ENCODE measurements around the gene LCE1A. TPM values are rescaled to one million over a fixed set of nuclear protein-coding genes. Genes with fewer than 3 reads are reported as not detected.

Gene LCE1A
- total RNA-seq, 1 experiment from 2014 or later = not detected

DNA sequence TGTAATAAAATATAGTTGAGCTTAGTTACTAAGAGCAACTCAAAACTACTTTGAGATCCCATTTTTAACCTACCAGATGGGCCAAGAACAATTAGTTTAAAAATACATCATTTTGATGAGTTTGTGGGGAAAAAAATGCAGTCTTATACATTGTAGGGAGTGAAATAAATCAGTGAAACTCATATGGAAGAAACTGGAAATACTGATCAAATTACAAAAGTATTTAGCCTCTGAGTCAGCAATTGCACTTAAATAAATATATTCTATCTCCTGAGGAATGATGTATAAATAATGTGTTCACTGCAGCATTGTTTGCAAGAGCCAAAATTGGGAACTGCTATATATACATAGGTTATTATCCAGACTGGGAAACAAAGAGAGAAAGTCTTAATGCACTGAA is 46.2 kb downstream of the LCE1A start:
- Histone ChIP-seq H3K4me3 (ENCODE audit: low read depth in 2 of 2, low read length in 2 of 2) (no peak overlapping the region), H3K27ac (ENCODE audit: low read length) (no peak overlapping the region), H3K9me3 (ENCODE audit: control insufficient read depth, insufficient read depth, low read depth, low read length) (no peaks in the 10 kb centered on the region), H3K36me3 (ENCODE audit: control insufficient read depth, insufficient read depth, low read length) (no peaks in the 10 kb centered on the region), H3K27me3 (ENCODE audit: control insufficient read depth, insufficient read depth, low read length) (no peaks in the 10 kb centered on the region; the same call in 1 of the 2 replicates), H3K4me1 (ENCODE audit: control insufficient read depth, insufficient read depth, low read length) (no peaks in the 10 kb centered on the region)
- intact Hi-C loops (cut with micrococcal nuclease; ENCODE audit: unreplicated experiment) = loop anchor here (5.0 to 10.0 kb wide), 2 partner anchors 49 to 161 kb away; partner anchors contain the start of gene SPRR1B
- no peak for ATAC-seq
- in situ Hi-C loops (cut with HindIII; ENCODE audit: low pct_unique_long_range_greater_than_20kb, low sequenced_read_pairs) = no loop called here
- ChIA-PET POLR2A (no interaction called here), CTCF (no interaction called here)
- DNase-seq (ENCODE audit: low read depth, low spot score) = no peak
- BruUV-seq (replicated peaks) = no TSS peak
- TF ChIP-seq SIN3A (IDR thresholded peaks at IDR 0.05; ENCODE audit: borderline replicate concordance, insufficient read depth, low read depth, low read length) (no peak), POLR2AphosphoS5 (IDR thresholded peaks at IDR 0.05; ENCODE audit: low read depth, low read length) (no peak), TCF7L2 (IDR thresholded peaks at IDR 0.05; ENCODE audit: low read depth, low read length) (no peak)
- TF ChIP-seq, protein P1, sequence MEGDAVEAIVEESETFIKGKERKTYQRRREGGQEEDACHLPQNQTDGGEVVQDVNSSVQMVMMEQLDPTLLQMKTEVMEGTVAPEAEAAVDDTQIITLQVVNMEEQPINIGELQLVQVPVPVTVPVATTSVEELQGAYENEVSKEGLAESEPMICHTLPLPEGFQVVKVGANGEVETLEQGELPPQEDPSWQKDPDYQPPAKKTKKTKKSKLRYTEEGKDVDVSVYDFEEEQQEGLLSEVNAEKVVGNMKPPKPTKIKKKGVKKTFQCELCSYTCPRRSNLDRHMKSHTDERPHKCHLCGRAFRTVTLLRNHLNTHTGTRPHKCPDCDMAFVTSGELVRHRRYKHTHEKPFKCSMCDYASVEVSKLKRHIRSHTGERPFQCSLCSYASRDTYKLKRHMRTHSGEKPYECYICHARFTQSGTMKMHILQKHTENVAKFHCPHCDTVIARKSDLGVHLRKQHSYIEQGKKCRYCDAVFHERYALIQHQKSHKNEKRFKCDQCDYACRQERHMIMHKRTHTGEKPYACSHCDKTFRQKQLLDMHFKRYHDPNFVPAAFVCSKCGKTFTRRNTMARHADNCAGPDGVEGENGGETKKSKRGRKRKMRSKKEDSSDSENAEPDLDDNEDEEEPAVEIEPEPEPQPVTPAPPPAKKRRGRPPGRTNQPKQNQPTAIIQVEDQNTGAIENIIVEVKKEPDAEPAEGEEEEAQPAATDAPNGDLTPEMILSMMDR (IDR thresholded peaks at IDR 0.05) = no peak
- TF ChIP-seq, protein P2, sequence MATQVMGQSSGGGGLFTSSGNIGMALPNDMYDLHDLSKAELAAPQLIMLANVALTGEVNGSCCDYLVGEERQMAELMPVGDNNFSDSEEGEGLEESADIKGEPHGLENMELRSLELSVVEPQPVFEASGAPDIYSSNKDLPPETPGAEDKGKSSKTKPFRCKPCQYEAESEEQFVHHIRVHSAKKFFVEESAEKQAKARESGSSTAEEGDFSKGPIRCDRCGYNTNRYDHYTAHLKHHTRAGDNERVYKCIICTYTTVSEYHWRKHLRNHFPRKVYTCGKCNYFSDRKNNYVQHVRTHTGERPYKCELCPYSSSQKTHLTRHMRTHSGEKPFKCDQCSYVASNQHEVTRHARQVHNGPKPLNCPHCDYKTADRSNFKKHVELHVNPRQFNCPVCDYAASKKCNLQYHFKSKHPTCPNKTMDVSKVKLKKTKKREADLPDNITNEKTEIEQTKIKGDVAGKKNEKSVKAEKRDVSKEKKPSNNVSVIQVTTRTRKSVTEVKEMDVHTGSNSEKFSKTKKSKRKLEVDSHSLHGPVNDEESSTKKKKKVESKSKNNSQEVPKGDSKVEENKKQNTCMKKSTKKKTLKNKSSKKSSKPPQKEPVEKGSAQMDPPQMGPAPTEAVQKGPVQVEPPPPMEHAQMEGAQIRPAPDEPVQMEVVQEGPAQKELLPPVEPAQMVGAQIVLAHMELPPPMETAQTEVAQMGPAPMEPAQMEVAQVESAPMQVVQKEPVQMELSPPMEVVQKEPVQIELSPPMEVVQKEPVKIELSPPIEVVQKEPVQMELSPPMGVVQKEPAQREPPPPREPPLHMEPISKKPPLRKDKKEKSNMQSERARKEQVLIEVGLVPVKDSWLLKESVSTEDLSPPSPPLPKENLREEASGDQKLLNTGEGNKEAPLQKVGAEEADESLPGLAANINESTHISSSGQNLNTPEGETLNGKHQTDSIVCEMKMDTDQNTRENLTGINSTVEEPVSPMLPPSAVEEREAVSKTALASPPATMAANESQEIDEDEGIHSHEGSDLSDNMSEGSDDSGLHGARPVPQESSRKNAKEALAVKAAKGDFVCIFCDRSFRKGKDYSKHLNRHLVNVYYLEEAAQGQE (IDR thresholded peaks at IDR 0.05; ENCODE audit: insufficient read depth in 1 of 2, low read depth in 2 of 2, low read length in 1 of 2) = no peak

DNA sequence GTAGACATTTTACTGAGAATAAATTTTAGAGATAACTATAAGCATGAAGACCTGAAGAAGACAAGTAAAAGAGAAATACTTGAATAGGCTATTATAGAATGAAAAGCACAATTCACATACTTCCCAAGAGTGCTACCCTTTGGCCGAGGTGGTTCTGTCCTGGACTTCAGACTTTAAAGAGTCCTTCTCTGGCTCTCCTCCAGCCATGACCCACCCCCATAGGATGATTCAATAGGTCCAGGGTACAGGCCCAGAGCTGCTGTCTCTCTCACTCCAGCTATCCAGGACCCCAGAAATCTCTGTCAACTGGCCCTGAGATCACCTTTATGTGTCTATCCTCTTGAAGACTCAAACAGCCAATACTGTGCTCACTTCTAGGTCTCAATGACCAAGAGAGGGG is 49.6 kb downstream of the LCE1A start:
- no peaks in the 10 kb centered on the region for H3K36me3 ChIP-seq (ENCODE audit: control insufficient read depth, insufficient read depth, low read length)
- H3K27me3 ChIP-seq (ENCODE audit: control insufficient read depth, insufficient read depth, low read length) = no peaks in the 10 kb centered on the region; the same call in 1 of the 2 replicates
- no peak overlapping the region for H3K27ac ChIP-seq (ENCODE audit: low read length)
- intact Hi-C loops (cut with micrococcal nuclease; ENCODE audit: unreplicated experiment) (loop anchor here (10.0 kb wide), 1 partner anchor 158 kb away; the partner anchor contains the start of gene SPRR1B), in situ Hi-C loops (cut with HindIII; ENCODE audit: low pct_unique_long_range_greater_than_20kb, low sequenced_read_pairs) (no loop called here)
- H3K9me3 ChIP-seq (ENCODE audit: control insufficient read depth, insufficient read depth, low read depth, low read length) = no peaks in the 10 kb centered on the region
- DNase-seq (ENCODE audit: low read depth, low spot score) = no peak
- CTCF ChIA-PET = no interaction called here
- BruUV-seq (replicated peaks) = no TSS peak
- H3K4me1 ChIP-seq (ENCODE audit: control insufficient read depth, insufficient read depth, low read length) = no peaks in the 10 kb centered on the region
- TF ChIP-seq POLR2AphosphoS5 (IDR thresholded peaks at IDR 0.05; ENCODE audit: low read depth, low read length) = no peak
- no peak for TF ChIP-seq SIN3A (IDR thresholded peaks at IDR 0.05; ENCODE audit: borderline replicate concordance, insufficient read depth, low read depth, low read length)
- TF ChIP-seq, protein P1 (IDR thresholded peaks at IDR 0.05) = no peak
- TF ChIP-seq TCF7L2 (IDR thresholded peaks at IDR 0.05; ENCODE audit: low read depth, low read length) = no peak
- TF ChIP-seq, protein P2 (IDR thresholded peaks at IDR 0.05; ENCODE audit: insufficient read depth in 1 of 2, low read depth in 2 of 2, low read length in 1 of 2) = no peak
- no peak overlapping the region for H3K4me3 ChIP-seq (ENCODE audit: low read depth in 2 of 2, low read length in 2 of 2)
- ATAC-seq = no peak
- POLR2A ChIA-PET = no interaction called here
